ENCODE results near the gene F7.

DNA sequence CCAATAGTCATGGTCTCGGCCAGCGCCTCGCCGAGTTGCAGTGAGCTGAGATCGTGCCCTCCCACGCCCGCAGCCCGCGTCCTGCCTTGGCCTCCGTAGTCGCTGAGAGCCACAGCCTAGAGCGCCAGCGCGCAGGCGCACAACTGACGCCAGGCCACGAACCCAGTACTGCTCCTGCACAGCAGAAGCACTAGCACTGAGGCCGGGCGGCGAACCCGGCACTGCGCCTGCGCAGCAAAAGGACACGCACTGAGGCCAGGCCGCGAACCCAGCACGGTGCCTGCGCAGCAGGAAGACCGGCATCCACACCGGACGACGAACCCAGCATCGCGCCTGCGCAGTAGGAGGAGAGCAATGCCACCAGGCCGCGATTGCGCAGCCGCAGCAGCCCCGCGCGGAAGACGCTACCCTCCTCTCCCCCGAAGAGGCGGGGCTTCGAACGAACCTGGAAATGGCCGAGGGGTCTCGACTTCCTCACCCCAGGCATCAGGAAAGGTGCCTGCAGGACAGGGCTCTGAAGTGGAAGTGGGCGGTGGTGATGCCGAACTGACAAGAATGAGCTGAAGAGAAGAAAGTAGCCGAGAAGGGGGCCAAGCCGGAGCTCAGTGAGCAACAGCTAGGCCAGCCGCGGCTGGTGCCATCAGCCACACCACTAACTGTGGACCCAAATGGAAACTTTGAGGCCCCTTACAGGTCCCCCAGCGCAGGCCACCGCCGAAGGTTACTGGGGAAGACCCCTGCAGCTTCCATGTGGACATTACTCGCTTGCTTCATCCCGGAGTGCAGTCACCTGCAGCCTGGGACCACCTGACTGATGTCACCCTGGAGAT is 24.5 kb downstream of the F7 start:
- TF ChIP-seq, protein P1, sequence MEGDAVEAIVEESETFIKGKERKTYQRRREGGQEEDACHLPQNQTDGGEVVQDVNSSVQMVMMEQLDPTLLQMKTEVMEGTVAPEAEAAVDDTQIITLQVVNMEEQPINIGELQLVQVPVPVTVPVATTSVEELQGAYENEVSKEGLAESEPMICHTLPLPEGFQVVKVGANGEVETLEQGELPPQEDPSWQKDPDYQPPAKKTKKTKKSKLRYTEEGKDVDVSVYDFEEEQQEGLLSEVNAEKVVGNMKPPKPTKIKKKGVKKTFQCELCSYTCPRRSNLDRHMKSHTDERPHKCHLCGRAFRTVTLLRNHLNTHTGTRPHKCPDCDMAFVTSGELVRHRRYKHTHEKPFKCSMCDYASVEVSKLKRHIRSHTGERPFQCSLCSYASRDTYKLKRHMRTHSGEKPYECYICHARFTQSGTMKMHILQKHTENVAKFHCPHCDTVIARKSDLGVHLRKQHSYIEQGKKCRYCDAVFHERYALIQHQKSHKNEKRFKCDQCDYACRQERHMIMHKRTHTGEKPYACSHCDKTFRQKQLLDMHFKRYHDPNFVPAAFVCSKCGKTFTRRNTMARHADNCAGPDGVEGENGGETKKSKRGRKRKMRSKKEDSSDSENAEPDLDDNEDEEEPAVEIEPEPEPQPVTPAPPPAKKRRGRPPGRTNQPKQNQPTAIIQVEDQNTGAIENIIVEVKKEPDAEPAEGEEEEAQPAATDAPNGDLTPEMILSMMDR (IDR thresholded peaks at IDR 0.05): no peak
- TF ChIP-seq POLR2A (IDR thresholded peaks at IDR 0.05): no peak
